ENCODE data around the gene MARK2.

- TF ChIP-seq CTCF (IDR thresholded peaks at IDR 0.05) (no peak), POLR2A (IDR thresholded peaks at IDR 0.05) (no peak)
Observed at GRCh38 chr11:63920126-63920938, 81.4 kb downstream of the MARK2 start.

Data from body of pancreas (tissue), 4 donors.